ENCODE data around the gene RNF149. TPM values are rescaled to one million over a fixed set of nuclear protein-coding genes. Genes with fewer than 3 reads are reported as not detected.

Gene RNF149
- total RNA-seq, 1 donor from 2014 or later: 82.4 TPM

GRCh38 chr2:101295895-101296294 is 12.6 kb downstream of the RNF149 start:
- no peak for DNase-seq (ENCODE audit: low read depth)

DNA sequence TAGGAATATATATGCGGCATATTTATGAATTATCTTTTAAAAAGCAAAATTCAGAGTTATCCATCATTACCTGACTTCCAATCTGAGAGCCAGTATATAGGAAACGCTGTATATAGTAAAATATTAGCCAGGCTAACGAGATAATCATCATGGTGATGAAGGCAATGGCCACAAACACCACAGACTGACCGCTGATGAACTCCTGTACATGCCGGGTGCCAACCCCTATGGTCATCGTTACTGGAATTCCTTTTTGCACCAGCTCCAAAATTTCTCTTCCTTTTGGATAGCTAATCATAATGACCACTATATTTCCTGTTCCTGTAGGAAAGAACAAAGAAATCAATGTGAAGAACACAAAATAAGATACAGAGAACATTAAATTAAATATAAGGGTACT is 13.6 kb downstream of the RNF149 start:
- no peak for DNase-seq (ENCODE audit: low read depth)

DNA sequence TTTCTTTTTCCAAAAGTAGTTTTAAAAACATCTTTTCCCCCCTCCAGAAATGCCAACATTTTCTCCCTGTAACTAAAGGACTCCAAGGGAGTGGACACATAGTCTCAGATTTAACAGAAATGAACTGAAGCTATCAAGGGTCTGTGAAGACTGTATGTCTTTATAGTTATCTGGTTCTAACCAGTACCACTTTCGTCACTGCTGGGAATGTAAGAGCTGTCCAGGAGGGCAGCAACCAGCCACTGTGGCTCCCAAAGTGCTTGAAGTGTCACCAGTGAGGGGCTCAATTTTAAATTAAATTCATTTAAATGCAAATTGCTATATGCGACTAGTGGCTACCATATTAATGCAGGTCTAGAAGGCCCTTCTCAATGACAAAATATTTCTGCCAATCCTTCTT is 15.0 kb downstream of the RNF149 start:
- DNase-seq (ENCODE audit: low read depth): no peak

- no peak for DNase-seq (ENCODE audit: low read depth)
These were observed 16.5 kb downstream of the RNF149 start for GRCh38 chr2:101291973-101292372.

DNA sequence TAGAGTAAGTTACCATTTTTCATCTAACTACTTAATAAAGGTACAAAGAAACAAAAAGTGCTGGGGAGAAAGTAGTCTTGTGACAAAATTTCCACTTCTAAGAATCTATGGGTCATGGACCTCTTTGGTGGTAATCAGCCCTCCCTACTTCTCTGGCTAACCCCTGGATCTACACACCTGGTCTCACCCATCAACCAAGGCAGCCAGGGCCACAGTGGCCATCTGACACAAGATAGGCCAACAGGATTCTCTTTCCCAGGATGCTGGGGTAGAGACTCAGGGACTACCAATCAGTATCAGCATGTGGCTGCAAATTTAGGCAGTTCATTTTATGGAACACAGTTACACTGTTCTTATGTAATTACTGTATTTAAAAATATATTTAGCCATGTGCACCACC is 17.8 kb downstream of the RNF149 start:
- DNase-seq (ENCODE audit: low read depth): no peak

DNA sequence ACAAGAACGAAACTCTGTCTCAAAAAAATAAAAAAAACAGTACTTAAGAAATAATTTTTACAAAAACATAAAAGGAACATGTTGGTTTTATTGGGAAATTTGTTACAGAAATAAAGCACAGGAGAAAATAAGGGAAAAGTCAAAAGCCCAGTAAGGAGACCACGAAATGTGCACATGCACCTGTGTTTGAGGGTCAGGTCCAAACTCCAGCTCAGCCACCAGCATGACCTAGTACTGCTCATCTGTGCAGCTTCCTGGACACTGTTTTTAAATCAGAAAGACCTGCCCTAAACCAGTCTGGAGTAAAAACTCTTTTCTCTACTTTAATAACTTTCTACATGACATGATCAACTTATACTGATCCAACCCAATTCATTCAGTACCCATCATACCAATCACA is 21.2 kb downstream of the RNF149 start:
- DNase-seq (ENCODE audit: low read depth): no peak

DNA sequence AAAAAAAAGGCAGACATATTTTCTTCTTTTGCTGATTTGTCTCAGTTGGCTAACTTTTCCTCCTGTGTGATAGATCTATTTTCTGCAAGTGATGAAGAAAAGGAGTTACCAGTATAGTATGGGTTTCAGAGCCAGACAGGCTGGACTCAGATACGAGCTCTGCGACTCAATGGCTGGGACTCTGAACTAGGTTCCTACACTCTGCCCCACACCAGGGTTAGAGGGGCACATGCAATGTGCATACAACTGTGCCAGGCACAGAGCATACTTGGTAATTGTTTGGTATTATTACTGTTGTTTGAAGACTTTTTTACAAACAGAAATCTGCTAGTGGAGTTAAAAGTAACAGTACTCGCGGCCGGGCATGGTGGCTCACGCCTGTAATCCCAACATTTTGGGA is 21.8 kb downstream of the RNF149 start:
- DNase-seq (ENCODE audit: low read depth): no peak

DNA sequence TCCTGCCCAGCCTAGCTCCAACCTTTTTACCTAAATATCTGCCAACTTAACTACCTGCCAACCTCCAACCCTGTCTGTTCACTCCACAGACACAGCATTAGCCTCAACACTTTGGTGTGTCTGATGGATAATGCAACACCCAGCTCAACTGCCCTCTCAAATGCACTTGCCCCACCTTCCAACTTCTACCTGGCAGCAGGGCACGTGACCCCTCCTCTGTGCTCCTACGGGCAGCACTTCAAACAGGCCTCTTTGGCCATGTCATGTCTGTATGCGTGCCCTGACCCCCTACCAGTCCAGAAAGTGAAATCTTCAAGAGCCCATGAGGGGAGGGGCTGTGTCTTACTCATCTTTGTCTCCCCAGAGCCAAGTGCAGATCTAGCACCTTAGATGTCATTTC is 25.5 kb downstream of the RNF149 start:
- DNase-seq (ENCODE audit: low read depth): no peak

- DNase-seq (ENCODE audit: low read depth): no peak
These were observed 27.0 kb downstream of the RNF149 start for GRCh38 chr2:101281482-101281881.

DNA sequence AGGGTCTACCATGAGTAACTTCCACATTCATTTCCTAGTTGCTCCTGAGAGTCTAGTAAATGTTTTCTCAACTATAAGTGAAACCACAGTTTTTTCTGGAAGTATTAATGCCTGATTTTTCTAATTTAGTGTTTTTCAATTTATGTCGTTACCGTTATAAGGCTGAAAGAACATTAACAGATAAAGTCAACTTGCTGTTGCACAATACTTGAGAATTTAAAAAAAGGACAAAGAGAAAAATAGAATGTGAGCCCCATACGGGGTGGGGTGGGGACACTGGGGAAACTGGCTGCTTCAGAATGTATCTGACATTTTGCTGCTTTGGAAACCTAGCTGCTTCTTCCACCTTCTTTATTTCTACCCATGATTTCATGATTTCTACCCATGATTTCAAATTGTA is 29.6 kb downstream of the RNF149 start:
- no peak for DNase-seq (ENCODE audit: low read depth)

DNA sequence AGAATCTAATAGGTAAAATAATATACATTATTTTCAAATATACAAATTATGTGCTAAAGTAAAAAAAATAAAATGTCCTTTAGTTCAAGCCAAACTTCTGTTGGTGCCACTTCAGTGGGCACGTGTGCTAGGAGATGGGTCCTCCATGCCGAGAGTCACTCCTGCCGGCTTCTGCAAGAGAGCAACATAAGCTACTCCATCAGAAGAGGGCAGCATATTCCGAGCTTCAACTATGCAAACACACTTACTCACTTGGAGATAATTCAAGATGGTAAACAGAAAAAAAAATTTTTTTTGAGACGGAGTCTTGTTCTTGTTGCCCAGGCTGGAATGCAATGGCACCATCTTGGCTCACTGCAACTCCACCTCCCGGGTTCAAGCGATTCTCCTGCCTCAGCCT is 31.4 kb downstream of the RNF149 start:
- no peak for DNase-seq (ENCODE audit: low read depth)

GRCh38 chr2:101274142-101274541 is 34.4 kb downstream of the RNF149 start:
- DNase-seq (ENCODE audit: low read depth): no peak

DNA sequence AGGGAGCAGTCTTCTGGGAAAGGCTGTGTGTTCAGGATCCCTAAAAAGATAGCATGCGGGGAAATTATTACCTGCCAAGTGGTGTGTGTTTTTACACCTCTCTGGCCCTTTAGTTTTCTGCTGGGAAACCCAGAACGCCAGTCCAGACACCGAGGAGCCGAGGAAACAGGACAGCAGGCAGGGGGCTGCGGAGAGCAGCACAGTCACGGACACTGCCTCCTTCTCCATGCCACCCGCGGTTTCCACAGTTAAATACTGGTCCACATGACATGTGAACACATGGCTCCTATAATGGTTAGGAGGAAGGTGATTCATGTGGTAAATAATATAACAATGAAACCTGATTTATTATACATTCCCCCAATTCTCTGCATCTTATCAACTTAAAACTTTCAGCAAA is 35.4 kb downstream of the RNF149 start:
- no peak for DNase-seq (ENCODE audit: low read depth)

GRCh38 chr2:101272045-101272784 is 36.3 kb downstream of the RNF149 start:
- peak; percentile 69 for DNase-seq (ENCODE audit: low read depth)

- no peak for DNase-seq (ENCODE audit: low read depth)
These were observed 37.7 kb downstream of the RNF149 start for GRCh38 chr2:101270700-101271259.

- peak; percentile 81 for DNase-seq (ENCODE audit: low read depth)
These were observed 40.5 kb downstream of the RNF149 start for GRCh38 chr2:101267671-101268656.

- DNase-seq (ENCODE audit: low read depth): peak; percentile 47
These were observed 42.5 kb downstream of the RNF149 start for GRCh38 chr2:101265893-101266499.

- no peak for DNase-seq (ENCODE audit: low read depth)
These were observed 44.1 kb downstream of the RNF149 start for GRCh38 chr2:101264360-101264939.

DNA sequence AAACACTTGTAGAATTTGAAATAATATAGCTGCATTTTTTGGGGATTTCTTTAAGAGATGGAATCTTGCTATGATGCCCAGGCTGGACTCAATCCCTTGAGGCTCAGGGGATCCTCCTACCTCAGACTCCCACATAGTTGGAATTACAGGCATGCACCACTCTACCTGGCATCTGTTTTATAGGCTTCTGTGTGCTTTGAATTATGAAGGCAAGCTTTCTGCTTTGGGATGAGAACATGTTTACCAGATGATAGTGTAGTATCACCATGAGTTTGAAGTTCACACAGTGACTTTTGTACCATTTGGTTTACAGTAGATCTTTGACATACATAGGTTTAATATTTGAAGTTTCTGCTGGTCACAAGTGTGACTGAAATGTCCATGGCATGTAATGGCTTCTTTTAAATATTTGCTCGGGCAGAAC is 45.1 kb downstream of the RNF149 start:
- DNase-seq (ENCODE audit: low read depth): no peak

DNA sequence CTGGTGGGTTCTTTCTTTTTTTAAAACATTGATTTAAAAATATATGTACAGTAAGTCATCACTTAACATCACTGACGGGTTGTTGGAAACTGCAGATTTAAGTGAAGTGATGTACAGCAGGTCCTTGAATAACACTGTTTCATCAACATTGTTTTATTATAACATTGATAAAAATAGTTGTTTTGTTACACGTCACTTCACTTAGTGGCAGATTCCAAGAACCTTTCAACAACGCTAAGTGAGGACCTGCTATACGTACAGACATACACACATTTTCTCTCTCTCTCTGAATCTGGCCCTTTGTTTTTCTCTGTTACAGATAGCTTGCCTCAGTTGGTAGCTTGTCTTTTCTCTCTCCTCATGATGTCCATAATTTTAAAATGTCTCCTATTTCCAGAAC is 46.4 kb downstream of the RNF149 start:
- no peak for DNase-seq (ENCODE audit: low read depth)

DNA sequence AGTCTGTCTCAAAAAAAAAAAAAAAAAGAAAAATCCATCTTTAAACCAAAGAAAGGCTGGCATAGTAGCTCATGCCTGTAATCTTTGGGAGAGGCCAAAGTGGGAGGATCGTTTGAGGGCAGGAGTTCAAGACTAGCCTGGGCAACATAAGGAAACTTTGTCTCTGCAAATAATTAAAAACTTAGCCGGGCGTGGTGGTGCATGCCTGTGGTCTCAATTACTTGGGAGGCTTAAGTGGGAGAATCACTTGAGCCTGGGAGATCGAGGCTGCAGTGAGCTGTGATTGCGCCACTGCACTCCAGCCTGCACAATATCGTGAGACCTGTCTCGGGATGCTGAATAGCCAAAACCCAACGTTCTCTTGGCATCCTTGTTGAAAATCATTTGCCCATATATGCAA is 49.7 kb downstream of the RNF149 start:
- no peak for DNase-seq (ENCODE audit: low read depth)

- no peak for DNase-seq (ENCODE audit: low read depth)
These were observed 52.2 kb downstream of the RNF149 start for GRCh38 chr2:101256316-101256715.
